ENCODE measurements around the gene GYS1. TPM values are rescaled to one million over a fixed set of nuclear protein-coding genes. Genes with fewer than 3 reads are reported as not detected.

The GYS1 gene
- total and polyA plus RNA-seq, 10 of the 15 experiments (the other 5 are each of a cell fraction or from before 2014, with no cell fraction given) = 3.7 to 62.0 (median 37.3) TPM

DNA sequence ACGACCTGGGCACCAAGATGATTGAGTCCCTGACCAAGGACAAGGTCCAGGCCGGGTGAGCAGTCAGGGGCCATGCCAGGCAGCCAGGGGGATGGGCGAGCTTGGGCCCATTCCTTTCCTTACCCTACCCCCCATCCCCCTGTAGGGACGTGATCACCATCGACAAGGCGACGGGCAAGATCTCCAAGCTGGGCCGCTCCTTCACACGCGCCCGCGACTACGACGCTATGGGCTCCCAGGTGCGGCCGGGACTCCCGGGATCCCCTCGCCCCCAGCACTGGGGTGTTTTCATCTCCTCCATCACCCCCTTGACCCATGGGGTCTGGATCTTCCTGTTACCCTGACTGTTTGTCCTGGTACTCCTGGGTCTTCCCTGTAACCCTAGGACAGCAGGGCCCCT is 16.7 kb upstream of the GYS1 start:
- Histone ChIP-seq H3K27ac (ENCODE audit: control insufficient read depth, insufficient read depth) (no peak overlapping the region), H3K9me3 (replicated peaks; ENCODE audit: control insufficient read depth, insufficient read depth, low read length) (no peaks in the 10 kb centered on the region), H3K36me3 (ENCODE audit: control insufficient read depth in 2 of 2, insufficient read depth in 2 of 2, low read length in 1 of 2) (peaks cover 17 to 24% of the 10 kb centered on the region in 2 experiments), H3K4me2 (ENCODE audit: control insufficient read depth, insufficient read depth) (no peak overlapping the region), H3K4me1 (ENCODE audit: control insufficient read depth, insufficient read depth, low read length) (no peaks in the 10 kb centered on the region), H3K79me2 (ENCODE audit: control insufficient read depth, insufficient read depth, low read length) (no peaks in the 10 kb centered on the region), H4K20me1 (ENCODE audit: control insufficient read depth, insufficient read depth) (no peaks in the 10 kb centered on the region), H3K9ac (ENCODE audit: control insufficient read depth, insufficient read depth, low read length) (no peak overlapping the region), H2AFZ (ENCODE audit: control insufficient read depth, low read depth, low read length) (no peak overlapping the region), H3K4me3 (no peak overlapping the region), H3K27me3 (replicated peaks in 1 of 2; ENCODE audit: control insufficient read depth in 2 of 2, insufficient read depth in 2 of 2, low read length in 1 of 2) (no peaks in the 10 kb centered on the region)
- intact Hi-C loops (cut with micrococcal nuclease; ENCODE audit: unreplicated experiment) = no loop called here
- 96% methylated on average over 18 of the region's 18 CpGs for WGBS (ENCODE audit: insufficient coverage, insufficient replicate concordance, low lambda C conversion rate, missing lambda C conversion rate)
- ATAC-seq (no peak), DNase-seq (ENCODE audit: low read depth, low spot score) (no peak), FAIRE-seq (no peak)
- ChIA-PET POLR2A (no interaction called here), SMC1A (ENCODE audit: uncharacterized antibody, unreplicated experiment) (no interaction called here), CTCF (interaction anchor here (0.6 to 3.2 kb wide), 2 partner anchors 11 to 316 kb away, joined by 3 to 16 read pairs; no protein-coding TSS in a partner anchor), RAD21 (ENCODE audit: unreplicated experiment) (no interaction called here)
- in situ Hi-C loops (cut with MboI) = no loop called here
- no peak for TF ChIP-seq EGR1 (IDR thresholded peaks at IDR 0.05; ENCODE audit: borderline replicate concordance in 1 of 2, low read depth in 2 of 2, low read length in 2 of 2)
- TF ChIP-seq HDGF (IDR thresholded peaks at IDR 0.05) = no peak
- no peak for TF ChIP-seq BRCA1 (IDR thresholded peaks at IDR 0.05; ENCODE audit: low read depth, low read length)
- TF ChIP-seq TARDBP (IDR thresholded peaks at IDR 0.05; ENCODE audit: borderline replicate concordance) = no peak
- no TSS peak for BruUV-seq (replicated peaks)

DNA sequence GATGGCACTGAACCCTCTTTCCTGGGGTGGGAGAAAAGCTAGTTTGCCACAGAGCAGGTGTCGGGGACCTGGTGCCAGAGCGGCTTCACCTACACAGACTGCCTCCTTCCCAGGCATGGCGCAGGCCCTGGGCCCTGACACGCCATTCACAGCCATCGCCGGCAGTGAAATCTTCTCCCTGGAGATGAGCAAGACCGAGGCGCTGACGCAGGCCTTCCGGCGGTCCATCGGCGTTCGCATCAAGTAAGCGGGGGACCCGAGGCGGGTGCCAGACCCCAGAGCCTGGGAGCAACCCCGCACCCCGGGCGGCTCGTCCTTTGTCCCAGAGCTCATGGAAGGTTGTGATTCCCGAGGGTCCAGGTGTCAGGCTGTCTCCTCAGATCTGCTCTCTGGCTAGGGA is 13.8 kb upstream of the GYS1 start:
- H3K79me2 ChIP-seq (ENCODE audit: control insufficient read depth, insufficient read depth, low read length) = no peaks in the 10 kb centered on the region
- in situ Hi-C loops (cut with MboI) = no loop called here
- POLR2A ChIA-PET = interaction anchor here (1.0 kb wide), 1 partner anchor 13 kb away, joined by 3 read pairs; the partner anchor contains the start of genes GYS1 and RUVBL2
- RAD21 ChIA-PET (ENCODE audit: unreplicated experiment) = no interaction called here
- no peak overlapping the region for H3K4me2 ChIP-seq (ENCODE audit: control insufficient read depth, insufficient read depth)
- ATAC-seq (no peak), DNase-seq (ENCODE audit: low read depth, low spot score) (no peak), FAIRE-seq (no peak)
- 96% methylated on average over 22 of the region's 22 CpGs for WGBS (ENCODE audit: insufficient coverage, insufficient replicate concordance, low lambda C conversion rate, missing lambda C conversion rate)
- no peaks in the 10 kb centered on the region for H3K4me1 ChIP-seq (ENCODE audit: control insufficient read depth, insufficient read depth, low read length)
- H3K4me3 ChIP-seq = no peak overlapping the region
- peaks cover 21 to 28% of the 10 kb centered on the region in 2 experiments for H3K36me3 ChIP-seq (ENCODE audit: control insufficient read depth in 2 of 2, insufficient read depth in 2 of 2, low read length in 1 of 2)
- H3K27me3 ChIP-seq (replicated peaks in 1 of 2; ENCODE audit: control insufficient read depth in 2 of 2, insufficient read depth in 2 of 2, low read length in 1 of 2) = no peaks in the 10 kb centered on the region
- CTCF ChIA-PET = interaction anchor here (3.2 kb wide), 1 partner anchor 8 kb away, joined by 16 read pairs; no protein-coding TSS in a partner anchor
- BruUV-seq (replicated peaks) = no TSS peak
- H4K20me1 ChIP-seq (ENCODE audit: control insufficient read depth, insufficient read depth) = no peaks in the 10 kb centered on the region
- no peak overlapping the region for H3K27ac ChIP-seq (ENCODE audit: control insufficient read depth, insufficient read depth)
- SMC1A ChIA-PET (ENCODE audit: uncharacterized antibody, unreplicated experiment) = no interaction called here
- H2AFZ ChIP-seq (ENCODE audit: control insufficient read depth, low read depth, low read length) = no peak overlapping the region
- no peaks in the 10 kb centered on the region for H3K9me3 ChIP-seq (replicated peaks; ENCODE audit: control insufficient read depth, insufficient read depth, low read length)
- intact Hi-C loops (cut with micrococcal nuclease; ENCODE audit: unreplicated experiment) = no loop called here
- no peak overlapping the region for H3K9ac ChIP-seq (ENCODE audit: control insufficient read depth, insufficient read depth, low read length)
- TF ChIP-seq, protein P1, sequence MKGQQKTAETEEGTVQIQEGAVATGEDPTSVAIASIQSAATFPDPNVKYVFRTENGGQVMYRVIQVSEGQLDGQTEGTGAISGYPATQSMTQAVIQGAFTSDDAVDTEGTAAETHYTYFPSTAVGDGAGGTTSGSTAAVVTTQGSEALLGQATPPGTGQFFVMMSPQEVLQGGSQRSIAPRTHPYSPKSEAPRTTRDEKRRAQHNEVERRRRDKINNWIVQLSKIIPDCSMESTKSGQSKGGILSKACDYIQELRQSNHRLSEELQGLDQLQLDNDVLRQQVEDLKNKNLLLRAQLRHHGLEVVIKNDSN (IDR thresholded peaks at IDR 0.05; ENCODE audit: borderline replicate concordance, extremely low read length, insufficient read depth, low read depth, low read length) = no peak
- TF ChIP-seq, protein P2, sequence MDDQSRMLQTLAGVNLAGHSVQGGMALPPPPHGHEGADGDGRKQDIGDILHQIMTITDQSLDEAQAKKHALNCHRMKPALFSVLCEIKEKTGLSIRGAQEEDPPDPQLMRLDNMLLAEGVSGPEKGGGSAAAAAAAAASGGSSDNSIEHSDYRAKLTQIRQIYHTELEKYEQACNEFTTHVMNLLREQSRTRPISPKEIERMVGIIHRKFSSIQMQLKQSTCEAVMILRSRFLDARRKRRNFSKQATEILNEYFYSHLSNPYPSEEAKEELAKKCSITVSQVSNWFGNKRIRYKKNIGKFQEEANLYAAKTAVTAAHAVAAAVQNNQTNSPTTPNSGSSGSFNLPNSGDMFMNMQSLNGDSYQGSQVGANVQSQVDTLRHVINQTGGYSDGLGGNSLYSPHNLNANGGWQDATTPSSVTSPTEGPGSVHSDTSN (IDR thresholded peaks at IDR 0.05; ENCODE audit: insufficient replicate concordance, low read depth, low read length) = peak; percentile 48
- no peak for TF ChIP-seq POLR2AphosphoS5 (IDR thresholded peaks at IDR 0.05; ENCODE audit: low read length)
- TF ChIP-seq JUND (IDR thresholded peaks at IDR 0.05; ENCODE audit: low read depth, low read length) = no peak
- TF ChIP-seq, protein P3, sequence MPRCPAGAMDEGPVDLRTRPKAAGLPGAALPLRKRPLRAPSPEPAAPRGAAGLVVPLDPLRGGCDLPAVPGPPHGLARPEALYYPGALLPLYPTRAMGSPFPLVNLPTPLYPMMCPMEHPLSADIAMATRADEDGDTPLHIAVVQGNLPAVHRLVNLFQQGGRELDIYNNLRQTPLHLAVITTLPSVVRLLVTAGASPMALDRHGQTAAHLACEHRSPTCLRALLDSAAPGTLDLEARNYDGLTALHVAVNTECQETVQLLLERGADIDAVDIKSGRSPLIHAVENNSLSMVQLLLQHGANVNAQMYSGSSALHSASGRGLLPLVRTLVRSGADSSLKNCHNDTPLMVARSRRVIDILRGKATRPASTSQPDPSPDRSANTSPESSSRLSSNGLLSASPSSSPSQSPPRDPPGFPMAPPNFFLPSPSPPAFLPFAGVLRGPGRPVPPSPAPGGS (IDR thresholded peaks at IDR 0.05; ENCODE audit: borderline replicate concordance, insufficient read depth, low read depth, low read length, poor library complexity, severe bottlenecking) = peak; percentile 92
- no peak for TF ChIP-seq POLR2AphosphoS2 (IDR thresholded peaks at IDR 0.05; ENCODE audit: low read depth, low read length)
- TF ChIP-seq PML (IDR thresholded peaks at IDR 0.05; ENCODE audit: low read length) = no peak
- no peak for TF ChIP-seq MYB (IDR thresholded peaks at IDR 0.05; ENCODE audit: borderline replicate concordance, low read depth, low read length)
- no peak for TF ChIP-seq STAT1 (conservative IDR thresholded peaks at IDR 0.05)

All from GM12878 (cell line).